Stimulated activated CD4-positive, alpha-beta T cell treated with anti-CD3 and anti-CD28 coated beads, Interleukin-12 subunit alpha, Interleukin-12 subunit beta, amount 100 ng/mL, for 24 hours (primary cell): ENCODE results near the gene SOX5.
"Not testable (repeated sequence)": the region's sequence is repeated elsewhere in the genome, so short reads cannot be mapped to it uniquely, and the experiment has no call there.

ENCODE experiments used
- DNase-seq, 2 experiments: peaks; one replicate each; pipeline ENCODE4 v3.0.0-alpha.2; 2020; ENCODE audit warnings: low read depth in 2 of 2

The SOX5 gene

GRCh38 chr12:23909551-23909950 is 39.9 kb downstream of the SOX5 start:
- DNase-seq: no peak

- no peak for DNase-seq
Measured at GRCh38 chr12:23906329-23906728, 43.1 kb downstream of the SOX5 start.

- DNase-seq: no peak
Measured at GRCh38 chr12:23899434-23899833, 50.0 kb downstream of the SOX5 start.

GRCh38 chr12:23898121-23898520 is 51.3 kb downstream of the SOX5 start:
- no peak for DNase-seq

- DNase-seq: no peak
Measured at GRCh38 chr12:23895792-23896218, 53.7 kb downstream of the SOX5 start.

GRCh38 chr12:23893611-23894010 is 55.9 kb downstream of the SOX5 start:
- DNase-seq: no peak

- no peak for DNase-seq
Measured at GRCh38 chr12:23891115-23891514, 58.4 kb downstream of the SOX5 start.

GRCh38 chr12:23889069-23889440 is 60.4 kb downstream of the SOX5 start:
- DNase-seq: no peak

- no peak for DNase-seq
Measured at GRCh38 chr12:23888396-23889068, 60.9 kb downstream of the SOX5 start.

- DNase-seq: no peak
Measured at GRCh38 chr12:23887055-23887835, 62.2 kb downstream of the SOX5 start.

- no peak for DNase-seq
Measured at GRCh38 chr12:23885394-23885793, 64.1 kb downstream of the SOX5 start.

- no peak for DNase-seq
Measured at GRCh38 chr12:23884909-23885308, 64.6 kb downstream of the SOX5 start.

GRCh38 chr12:23880988-23881387 is 68.5 kb downstream of the SOX5 start:
- DNase-seq: no peak

- not testable (repeated sequence) for DNase-seq
Measured at GRCh38 chr12:23876618-23877017, 72.9 kb downstream of the SOX5 start.

- DNase-seq: no peak
Measured at GRCh38 chr12:23867794-23868193, 81.7 kb downstream of the SOX5 start.

- no peak for DNase-seq
Measured at GRCh38 chr12:23862701-23863100, 86.8 kb downstream of the SOX5 start.

GRCh38 chr12:23860019-23860418 is 89.5 kb downstream of the SOX5 start:
- no peak for DNase-seq

GRCh38 chr12:23857178-23857577 is 92.3 kb downstream of the SOX5 start:
- no peak for DNase-seq

- no peak for DNase-seq
Measured at GRCh38 chr12:23855813-23856212, 93.7 kb downstream of the SOX5 start.

GRCh38 chr12:23854598-23854997 is 94.9 kb downstream of the SOX5 start:
- no peak for DNase-seq

GRCh38 chr12:23853640-23854039 is 95.8 kb downstream of the SOX5 start:
- DNase-seq: no peak

- no peak for DNase-seq
Measured at GRCh38 chr12:23851602-23852001, 97.9 kb downstream of the SOX5 start.

- DNase-seq: no peak
Measured at GRCh38 chr12:23847857-23848256, 101.6 kb downstream of the SOX5 start.
